HTR-8/SVneo (cell line): ENCODE results near the gene DBX1.
"Not testable (repeated sequence)": the region's sequence is repeated elsewhere in the genome, so short reads cannot be mapped to it uniquely, and the experiment has no call there.

Experiments
- DNase-seq: peaks from one replicate; pipeline ENCODE4 v3.0.0; 2011; ENCODE audit warnings: low spot score, mixed read lengths; ENCODE audit not compliant: insufficient read length
- FAIRE-seq: peaks from 2 replicates; lab custom pipeline; 2011; peaks lifted over from hg19 to GRCh38; lab: Jason Lieb, UNC

Gene DBX1

DNA sequence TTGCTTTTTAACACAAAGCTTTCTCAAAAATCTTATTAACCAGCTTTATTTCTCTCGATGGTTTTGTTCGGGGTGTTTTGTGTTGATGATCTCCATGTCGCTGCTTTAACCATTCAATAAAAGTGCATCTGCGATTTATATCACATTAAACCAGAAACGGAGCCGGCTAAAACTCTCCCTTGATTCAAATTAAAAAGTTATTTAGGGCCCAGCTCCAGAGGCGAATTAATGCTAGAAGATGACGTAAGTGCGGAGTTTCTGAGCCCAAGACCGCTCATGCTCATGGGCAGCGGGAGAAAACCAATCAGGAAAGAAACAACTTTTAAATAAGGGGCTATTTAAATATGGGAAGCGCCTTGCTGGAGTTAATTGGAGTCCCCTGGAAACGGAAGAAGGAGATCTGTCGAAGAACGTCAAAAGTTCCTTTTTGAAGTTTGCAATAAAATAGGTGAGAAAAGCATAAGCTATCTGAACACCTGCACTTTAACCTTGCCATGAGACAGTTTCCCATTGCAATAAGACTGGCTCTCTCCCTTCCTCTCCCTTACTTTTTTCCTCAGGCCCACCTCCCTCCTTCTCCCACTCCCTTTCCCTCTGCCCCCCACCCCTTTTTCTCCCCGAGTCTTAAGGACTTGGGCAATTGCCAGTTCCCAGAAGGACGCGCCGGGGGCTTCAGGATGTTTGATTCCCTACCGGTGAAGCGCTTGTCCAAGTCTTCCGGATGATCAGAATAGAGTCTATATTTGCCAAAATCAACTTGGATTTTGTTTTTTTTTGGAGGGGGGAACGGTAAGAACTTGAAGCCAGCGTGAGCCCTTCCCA lies 1.9 kb upstream of the DBX1 start:
- DNase-seq (no peak), FAIRE-seq (no peak)

DNA sequence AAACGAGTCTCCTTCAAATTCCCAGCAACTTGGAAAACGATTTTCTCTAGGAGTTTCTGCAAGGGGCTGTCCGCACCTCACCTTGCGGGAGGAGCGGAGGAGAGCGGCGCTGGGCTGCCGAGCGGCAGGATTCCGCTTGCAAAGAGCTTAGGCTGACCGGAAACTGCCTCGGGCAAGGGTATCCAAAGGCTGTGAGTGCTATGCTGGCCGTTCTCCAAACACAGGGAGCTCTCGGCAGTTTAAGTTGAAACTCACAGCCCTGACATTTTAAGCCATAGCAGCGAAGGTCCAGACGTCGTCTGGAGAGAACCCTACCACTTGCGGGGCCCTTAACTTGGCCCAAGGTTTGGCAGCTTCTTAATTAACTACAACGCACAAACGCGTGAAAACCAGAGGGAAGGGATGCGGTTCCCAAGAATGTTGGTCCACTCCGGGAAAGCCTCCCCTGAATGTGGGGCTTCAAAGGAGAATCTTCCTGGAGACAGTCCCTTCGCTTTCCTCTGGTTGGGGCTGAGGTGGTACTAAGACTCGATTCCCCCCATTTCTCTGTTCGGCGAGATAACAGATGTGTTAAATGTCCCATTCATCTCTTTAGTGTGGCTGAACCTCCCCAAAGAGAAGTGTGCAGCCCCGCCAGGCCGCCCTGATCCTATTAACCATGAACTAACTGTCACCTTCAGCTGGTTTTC lies 1.1 kb upstream of the DBX1 start:
- DNase-seq (no peak), FAIRE-seq (no peak)

DNA sequence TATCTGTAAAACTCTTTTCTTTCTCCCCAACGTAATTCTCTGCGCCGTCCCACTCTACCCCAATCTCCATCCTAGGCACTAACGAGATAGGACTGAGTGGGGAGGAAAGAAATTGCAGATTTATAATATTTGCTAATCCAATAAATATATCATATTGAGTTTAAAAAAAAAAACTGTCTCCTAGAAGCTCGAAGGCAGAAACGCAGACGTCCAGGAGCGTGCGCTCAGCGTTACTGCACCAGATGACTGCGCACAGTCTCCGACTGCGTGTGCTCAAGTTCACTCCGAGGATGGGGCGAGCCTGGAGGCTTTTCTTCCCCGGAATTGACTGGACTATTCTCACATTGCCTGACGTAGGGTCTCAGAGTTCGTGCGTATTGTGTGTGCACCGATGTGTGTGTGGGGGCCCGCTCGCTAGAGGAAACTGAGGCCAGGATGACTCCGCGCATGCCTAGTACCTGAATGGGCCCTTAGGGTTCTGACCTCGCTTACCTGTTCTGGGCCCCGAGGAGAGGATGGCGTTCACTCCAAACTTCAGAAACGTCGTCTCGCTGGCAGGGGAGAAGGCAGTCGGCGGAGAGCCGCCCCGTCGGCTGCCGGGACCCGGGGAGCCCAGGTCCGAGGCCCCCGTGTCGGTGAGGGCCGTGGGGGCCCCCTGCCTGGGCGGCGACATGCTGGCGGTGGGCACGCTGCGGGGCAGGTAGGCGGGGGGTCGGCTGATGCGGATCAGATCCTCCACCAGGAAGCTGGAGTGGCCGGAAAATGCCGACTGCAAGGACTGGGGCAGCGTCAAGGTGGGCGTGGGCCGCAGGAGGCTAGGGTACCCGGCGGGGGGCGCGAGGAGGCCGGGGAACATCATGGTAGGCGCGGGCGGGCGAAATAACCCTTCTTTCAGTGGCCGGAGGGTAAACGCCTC lies 551 bp downstream of the DBX1 start:
- DNase-seq (no peak), FAIRE-seq (no peak)

DNA sequence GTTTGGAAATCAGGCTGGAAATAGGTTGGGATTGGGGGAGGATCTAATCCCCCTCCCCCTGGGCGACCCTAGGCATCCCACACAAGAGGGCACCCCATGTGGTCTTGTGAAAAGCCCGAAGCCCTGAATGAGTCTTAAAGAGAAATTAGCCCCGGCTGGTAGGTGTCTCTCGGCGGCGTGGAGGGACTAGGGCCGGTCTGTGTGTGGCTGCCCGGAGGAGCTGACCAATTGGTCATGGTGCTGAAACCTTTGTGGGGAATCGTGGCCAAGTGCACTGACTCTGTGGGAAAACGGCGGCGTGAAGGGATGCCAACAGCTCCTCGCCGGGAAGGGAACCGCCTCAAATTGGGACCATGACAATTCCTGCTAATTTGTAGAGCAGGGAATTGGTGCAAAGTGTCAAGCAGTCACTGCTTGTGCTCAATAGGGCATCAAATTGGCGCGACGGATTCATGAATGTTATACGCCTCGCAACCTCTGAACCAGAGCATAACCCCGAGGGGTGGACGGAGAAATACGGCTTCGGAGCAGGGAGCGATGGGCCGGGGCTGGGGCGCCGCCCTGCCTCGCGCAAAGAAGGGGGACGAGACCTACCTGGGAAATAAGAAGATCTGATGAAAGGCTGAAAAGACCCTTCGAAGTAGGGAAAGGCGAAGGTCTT lies 1.5 kb downstream of the DBX1 start:
- FAIRE-seq: no peak

DNA sequence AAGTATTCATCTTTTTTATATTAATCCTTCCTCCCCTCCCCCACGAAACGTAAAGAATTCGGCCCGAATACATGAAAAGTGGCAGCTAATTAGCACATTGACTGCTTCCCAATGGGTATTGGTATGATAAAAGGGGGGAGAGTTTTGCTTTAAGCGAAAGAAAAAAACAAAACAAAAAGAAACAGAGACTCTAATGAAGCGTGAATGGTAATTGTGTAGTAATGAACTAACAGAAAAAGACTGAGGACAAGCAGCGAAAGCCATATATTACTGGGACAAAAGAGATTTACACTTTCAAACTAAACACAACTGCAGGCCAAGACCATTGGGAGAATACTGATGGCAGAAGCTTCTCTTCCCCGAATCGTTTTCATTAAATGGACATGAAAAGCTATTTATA lies 2.5 kb downstream of the DBX1 start:
- FAIRE-seq (no peak), DNase-seq (no peak)

More for the DNA sequence above, 1.5 kb downstream of the DBX1 start:
- DNase-seq: peak; percentile 61

DNA sequence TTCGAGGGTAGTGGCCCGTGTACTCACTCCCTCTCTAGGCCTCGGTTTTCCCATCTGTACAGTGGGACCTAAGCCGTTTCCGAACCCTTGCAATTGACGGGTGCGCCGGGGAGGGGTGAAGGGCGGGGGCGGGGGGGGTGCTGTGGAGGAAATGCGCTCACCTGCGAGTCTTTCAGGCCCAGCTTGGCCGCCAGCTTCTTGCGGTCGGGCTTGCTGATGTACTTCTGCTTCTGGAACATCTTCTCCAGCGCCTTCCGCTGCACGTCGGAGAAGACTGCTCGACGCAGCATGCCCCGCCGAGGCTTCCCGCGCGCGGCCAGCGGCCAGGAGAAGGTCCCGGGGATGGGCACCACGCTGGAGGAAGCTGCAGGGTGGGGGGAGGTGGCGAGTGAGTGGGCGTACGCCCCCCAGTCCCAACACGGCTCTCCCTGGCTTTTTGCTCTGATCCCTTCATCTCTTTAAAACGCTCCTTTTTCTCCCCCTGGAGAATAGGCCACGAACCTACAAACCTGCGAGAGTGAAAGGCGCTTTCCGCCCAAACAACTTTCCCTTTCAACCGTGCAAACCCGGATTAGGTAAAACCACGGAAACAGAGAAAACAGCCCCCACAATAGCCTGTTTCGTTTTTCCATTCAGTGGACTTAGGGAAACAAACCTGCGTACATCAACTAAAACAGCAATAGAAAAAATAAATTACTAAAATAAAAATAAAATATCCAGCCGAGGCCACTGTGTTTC lies 3.2 kb downstream of the DBX1 start:
- FAIRE-seq: no peak
- no peak for DNase-seq

DNA sequence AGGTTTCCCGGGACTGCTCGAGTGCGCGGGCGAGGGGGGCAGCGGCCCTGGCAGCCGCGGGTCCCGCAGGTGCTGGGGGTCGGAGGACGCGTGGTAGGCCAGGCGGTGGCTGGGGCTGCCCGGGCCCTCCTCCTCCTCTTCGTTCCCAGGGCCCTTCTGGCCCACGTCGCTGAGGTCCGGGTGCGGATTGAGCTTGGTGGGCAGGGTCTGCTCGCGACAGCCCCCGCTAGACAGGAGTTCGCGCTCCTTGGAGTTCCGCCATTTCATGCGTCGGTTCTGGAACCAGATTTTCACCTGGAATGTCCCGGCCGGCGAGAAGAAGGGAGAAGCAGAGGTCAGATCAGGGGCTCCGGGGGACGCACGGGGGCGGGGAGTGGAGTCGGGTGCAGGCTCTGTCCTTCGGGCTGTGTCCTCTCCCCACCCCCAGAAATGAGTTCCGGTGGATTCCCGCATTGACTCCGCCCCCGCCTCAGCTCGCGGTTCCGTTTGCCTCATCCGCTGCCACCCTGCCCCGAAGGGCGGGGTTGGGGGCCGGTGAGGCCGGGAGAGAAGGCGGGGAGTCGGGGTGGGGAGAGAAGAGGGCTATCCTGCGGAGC lies 3.9 kb downstream of the DBX1 start:
- FAIRE-seq (no peak), DNase-seq (no peak)

DNA sequence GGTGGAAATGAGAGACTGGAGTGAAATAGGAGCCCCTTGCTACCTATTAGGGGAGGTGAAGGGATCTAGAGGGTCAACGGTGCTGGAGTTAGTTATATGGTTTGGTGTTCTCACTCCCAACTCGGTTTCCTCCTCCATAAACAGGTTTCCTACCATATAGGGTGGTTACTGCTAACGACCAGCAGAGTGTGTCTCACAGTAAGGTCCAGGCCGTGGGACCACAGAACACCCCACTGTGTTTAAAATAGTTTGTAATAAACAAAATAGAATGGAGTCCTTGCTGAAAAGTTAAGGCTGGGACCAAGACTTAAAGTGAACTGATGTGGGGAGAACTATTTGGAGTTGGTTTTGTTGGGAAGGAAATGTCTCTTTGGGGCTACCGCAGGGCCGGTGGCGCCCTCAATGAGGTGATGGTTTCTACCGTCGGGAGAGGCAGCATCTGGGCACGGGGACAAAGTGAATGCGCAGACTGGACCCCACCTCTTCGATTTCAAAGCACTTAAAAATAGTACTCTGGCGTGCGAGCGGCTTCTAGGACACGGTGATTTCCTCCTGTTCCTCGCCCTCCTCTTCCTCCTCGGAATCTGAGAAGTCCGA lies 4.5 kb downstream of the DBX1 start:
- DNase-seq (no peak), FAIRE-seq (no peak)

DNA sequence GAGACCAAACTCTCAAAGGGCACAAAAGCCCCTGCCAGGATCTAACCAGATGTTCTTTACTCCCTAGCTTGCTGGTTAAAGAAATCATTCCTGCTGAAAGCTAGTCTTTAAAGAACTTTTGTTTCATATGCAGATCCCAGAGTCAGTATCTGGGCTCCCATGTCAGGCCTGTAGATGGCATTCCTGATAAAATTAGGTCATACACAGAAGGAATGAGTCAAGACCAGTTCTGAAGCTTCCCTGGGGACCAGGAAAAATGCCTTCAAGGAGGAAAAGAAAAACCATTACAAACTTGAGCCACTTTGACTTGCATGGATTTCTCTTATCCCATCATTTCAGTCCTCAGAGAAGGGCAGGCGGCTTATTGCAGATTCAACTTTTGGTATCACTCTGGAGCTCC lies 5.9 kb downstream of the DBX1 start:
- DNase-seq (no peak), FAIRE-seq (no peak)

DNA sequence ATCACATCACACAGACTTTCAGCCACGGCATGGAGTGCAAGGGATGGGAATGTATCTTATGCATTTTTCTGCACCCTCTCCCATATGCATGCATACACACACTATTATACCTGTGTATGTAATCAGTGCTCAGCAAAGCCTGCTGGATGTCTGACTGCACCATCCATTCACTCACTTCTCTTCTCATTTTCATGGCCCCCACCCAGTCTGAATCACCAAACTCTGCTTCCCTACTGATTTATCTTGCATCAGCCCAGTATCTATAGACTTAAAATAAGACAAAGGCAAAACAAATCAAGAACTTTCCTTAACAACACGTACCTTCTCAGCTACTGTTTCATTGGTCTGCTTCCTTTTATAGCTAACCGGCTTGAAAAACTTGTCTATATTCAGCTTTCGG lies 21.6 kb downstream of the DBX1 start:
- no peak for DNase-seq
- FAIRE-seq: no peak

DNA sequence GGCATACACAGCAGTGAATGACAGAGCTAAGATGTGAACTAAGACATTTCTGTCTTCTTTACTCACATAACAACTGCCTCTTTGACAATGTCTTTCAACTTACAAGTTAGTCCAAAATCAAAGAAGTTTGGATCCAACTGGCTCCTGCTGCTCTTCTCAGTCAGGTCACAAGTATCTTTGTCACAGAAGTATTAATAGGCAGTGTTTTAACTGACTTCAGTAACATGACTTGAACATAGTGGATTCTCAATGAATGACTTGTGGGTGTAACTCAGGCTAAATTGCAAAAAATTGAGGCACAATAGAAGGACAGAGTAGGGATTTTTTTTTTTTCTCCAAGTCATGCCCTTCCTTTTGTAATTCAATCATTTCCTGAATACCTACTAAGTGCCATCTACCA lies 22.6 kb downstream of the DBX1 start:
- FAIRE-seq: no peak
- no peak for DNase-seq

DNA sequence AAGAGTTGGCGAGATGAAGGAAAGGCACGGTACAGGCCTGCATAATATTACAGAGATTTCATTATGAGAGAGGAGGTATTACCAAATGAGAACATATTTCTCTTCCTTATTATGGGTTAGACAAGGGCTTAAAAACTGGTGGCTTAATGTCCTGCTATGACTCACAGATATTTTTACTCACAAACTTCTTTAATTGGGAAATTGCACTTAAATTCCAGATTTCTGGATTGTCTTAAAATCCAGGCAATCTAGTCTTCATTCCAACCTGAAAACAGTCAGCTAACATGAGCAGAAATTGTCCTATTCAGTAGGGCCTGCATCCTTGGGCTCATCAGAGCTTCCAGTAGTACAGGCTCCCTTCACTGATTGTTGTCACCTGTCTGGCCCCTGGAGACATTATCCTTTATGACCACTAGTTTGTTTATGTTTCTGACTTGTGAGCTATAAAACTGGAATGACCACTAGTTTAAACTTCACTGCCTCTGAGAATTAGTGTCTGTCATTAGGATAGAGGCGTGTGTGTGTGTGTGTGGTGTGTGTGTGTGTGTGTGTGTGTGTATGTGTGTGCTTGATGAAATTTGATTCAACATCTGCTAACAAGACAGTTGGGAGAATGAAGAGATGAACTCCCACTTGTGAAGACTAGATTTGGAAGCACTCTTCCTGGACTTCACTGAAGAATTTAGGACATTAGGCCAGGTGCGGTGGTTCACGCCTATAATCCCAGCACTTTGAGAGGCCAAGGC lies 25.1 kb downstream of the DBX1 start:
- FAIRE-seq: no peak
- no peak for DNase-seq

DNA sequence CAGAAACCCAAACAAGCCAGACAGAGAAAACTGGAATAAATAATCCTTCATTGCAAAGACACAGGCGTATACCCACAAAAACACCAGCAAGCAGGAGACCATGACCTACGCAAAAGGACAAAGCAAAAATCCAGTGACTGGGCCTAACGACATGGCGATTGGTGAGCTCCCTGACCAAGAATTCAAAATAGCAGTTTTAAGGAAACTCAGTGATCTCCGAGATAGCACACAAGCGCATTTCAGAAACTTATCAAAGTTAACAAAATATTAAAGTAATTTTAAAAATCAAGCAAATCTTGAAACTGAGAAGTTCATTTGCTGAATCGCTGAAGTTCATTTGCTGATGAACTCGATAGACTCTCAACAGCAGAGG lies 27.6 kb downstream of the DBX1 start:
- FAIRE-seq (no peak), DNase-seq (no peak)

DNA sequence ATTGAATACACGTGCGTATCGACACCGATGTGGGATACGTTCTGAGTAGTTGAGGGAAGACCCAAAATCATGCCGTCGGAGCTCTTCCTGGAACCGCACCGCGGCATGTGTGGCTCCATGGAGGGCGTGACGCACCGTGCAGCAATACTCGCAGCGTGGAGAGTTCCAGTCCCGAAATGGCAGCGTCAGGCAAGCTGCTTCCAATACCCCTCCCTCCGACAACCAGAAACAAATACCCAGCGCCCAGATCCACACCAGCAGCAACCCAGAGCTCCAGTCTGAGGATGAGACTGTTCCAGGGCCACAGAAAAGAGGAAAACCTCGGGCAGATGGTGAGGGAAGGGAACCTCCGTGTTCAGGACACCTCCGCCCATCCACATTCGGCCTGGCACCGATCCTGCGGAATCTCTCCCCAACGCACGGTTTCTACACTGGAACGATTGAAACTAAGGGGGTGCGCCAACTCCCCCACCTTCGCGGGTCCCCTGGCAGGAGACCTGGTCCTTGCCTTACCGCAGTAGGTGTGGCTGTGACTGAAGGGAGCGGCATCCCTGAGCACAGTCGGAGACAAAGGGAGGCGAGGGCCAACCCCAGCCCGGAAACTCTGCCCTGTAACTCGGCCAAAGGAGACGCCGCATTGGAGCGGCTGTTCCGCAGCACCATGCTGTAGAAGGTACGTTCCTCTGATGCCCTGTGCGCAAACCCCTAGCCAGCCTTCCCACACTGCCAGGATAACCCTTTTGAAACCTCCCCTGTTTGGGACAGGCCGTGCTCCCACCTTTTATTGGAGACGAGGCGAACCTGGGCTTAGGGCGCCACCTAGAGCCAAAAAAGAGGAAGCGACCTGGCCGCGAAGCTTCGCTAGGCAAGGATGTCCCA lies 28.2 kb downstream of the DBX1 start:
- DNase-seq (peak; percentile 60), FAIRE-seq (no peak)

DNA sequence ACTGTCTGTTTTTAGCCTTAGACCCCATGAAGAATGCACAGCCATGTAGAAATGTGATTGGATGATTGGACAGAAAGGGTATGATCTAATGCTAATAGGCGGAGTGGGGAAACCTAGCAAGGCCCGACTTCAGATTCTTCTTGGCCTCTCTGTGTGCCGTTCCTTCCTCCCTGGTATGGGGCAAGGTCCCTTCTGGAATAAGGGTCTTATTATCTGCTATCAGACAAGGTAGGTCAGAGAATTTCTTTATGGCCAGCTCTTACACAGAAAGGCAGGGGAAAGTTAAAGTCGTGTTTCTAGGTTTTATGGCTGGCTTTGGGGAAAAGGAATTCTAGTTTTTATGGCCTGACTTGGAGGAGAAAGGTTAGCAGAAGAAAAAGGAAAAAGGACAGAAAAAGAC lies 30.6 kb downstream of the DBX1 start:
- FAIRE-seq (no peak), DNase-seq (no peak)

DNA sequence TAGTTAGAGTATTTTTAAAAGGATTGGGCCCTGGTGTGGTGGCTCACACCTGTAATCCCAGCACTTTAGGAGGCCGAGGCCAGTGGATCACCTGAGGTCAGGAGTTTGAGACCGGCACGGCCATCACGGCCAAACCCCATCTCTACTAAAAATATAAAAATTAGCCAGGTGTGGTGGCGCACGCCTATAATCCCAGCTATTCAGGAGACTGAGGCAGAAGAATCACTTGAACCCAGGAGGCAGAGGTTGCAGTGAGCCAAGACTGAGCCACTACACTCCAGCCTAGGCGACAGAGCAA lies 31.8 kb downstream of the DBX1 start:
- not testable (repeated sequence) for FAIRE-seq

More for the DNA sequence above, 31.8 kb downstream of the DBX1 start:
- not testable (repeated sequence) for DNase-seq
